Heart left ventricle (tissue), 13 donors: ENCODE measurements around the gene LRRC71.

Experiments
- POLR2A ChIP-seq, 2 donors: fragments of 450-650 bp; IDR thresholded peaks; one replicate each; pipeline ENCODE4 v1.6.1; 2017; ENCODE audit warnings: antibody characterized with exemption in 2 of 2, mild to moderate bottlenecking in 2 of 2, moderate library complexity in 2 of 2
- TF ChIP-seq, protein P1 (sequence below), 12 donors: fragments of 200-600 bp; sonication (generic) in 4 of 12; IDR thresholded peaks; one replicate each; pipeline versions ENCODE4 v1.5.0 to v1.8.0; 2018 to 2022; ENCODE audit warnings: antibody characterized with exemption in 12 of 12, mild to moderate bottlenecking in 5 of 12
- donor health status: ischemic (EF 13 %, LVEDD 7.1; RV severe dilation, severe dysfunction).
- donor health status: DM: no; HTN: yes; CAD: no.
- donor health status: DM: no; HTN: no; CAD: no.
- donor health status: ischemic (EF 25% LVEDD 6.9; RV normal size, moderate dysfunction).
- donor health status: ischemic (EF 25% LVEDD 5.7; RV mildly dilated, moderate dysfunction).
- donor health status: ischemic (EF 35%, LVEDD 5.7; RV mildly dilated, moderate dysfunction).
- donor health status: nonischemic (EF 11% LVEDD 7.7; RV severe dilation, severe dysfunction).
- donor health status: DM: yes; HTN: yes; CAD: no.
- donor health status: PGD.
- donor health status: ischemic (EF 29% LVEDD 5.4; RV normal size, mild dysfunction).
- donor health status: nonischemic (EF 23%, LVEDD 6.1; RV moderate dilation, normal function).

DNA sequence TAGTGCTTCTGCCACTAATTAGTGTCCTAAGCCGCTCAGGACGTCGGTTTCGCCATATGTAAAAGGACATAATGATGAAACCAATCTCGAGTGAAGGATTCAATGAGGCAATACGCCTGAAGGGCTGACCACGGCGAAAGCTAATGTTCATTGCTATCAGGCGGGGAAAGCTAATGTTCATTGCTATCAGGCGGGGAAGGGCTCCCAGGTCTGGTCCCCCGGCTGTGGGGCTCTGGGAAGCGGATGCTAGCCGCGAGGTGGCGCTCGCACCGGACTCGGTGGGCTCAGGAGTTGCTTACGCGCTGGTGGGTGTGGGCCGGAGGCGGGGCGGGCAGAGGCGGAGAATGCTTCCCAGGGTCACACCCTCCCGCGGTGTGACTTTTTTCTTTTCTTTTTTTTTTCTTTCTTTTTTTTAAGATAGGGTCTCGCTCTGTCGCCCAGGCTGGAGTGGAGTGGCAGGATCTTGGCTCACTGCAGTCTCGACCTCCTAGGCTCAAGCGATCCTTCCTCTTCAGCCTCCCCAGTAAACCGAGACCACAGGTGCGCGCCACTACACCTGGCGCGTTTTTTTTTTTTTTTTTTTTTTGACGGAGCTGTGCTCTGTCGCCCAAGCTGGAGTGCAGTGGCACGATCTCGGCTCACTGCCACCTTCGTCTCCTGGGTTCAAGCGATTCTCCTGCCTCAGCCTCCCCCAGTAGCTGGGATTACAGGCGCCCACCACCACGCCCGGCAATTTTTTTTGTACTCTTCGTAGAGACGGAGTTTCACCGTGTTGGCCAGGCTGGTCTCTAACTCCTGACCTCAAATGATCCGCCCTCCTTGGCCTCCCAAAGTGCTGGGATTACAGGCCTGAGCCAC, 28.0 kb upstream of the LRRC71 start:
- TF ChIP-seq, protein P1, sequence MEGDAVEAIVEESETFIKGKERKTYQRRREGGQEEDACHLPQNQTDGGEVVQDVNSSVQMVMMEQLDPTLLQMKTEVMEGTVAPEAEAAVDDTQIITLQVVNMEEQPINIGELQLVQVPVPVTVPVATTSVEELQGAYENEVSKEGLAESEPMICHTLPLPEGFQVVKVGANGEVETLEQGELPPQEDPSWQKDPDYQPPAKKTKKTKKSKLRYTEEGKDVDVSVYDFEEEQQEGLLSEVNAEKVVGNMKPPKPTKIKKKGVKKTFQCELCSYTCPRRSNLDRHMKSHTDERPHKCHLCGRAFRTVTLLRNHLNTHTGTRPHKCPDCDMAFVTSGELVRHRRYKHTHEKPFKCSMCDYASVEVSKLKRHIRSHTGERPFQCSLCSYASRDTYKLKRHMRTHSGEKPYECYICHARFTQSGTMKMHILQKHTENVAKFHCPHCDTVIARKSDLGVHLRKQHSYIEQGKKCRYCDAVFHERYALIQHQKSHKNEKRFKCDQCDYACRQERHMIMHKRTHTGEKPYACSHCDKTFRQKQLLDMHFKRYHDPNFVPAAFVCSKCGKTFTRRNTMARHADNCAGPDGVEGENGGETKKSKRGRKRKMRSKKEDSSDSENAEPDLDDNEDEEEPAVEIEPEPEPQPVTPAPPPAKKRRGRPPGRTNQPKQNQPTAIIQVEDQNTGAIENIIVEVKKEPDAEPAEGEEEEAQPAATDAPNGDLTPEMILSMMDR (IDR thresholded peaks at IDR 0.05), result peak; percentile 81 to 97 (median 88)
- TF ChIP-seq POLR2A (IDR thresholded peaks at IDR 0.05), result no peak
